GM19467 (cell line): ENCODE measurements around the gene PDE3A.
"Not testable (repeated sequence)": the region's sequence is repeated elsewhere in the genome, so short reads cannot be mapped to it uniquely, and the experiment has no call there.

Experiments used
- ATAC-seq: cut with Tn5 transposase; IDR thresholded peaks from one replicate; pipeline ENCODE4 v1.9.1; 2021; ENCODE audit warnings: mild to moderate bottlenecking, moderate library complexity; ENCODE audit not compliant: unreplicated experiment

PDE3A gene

DNA sequence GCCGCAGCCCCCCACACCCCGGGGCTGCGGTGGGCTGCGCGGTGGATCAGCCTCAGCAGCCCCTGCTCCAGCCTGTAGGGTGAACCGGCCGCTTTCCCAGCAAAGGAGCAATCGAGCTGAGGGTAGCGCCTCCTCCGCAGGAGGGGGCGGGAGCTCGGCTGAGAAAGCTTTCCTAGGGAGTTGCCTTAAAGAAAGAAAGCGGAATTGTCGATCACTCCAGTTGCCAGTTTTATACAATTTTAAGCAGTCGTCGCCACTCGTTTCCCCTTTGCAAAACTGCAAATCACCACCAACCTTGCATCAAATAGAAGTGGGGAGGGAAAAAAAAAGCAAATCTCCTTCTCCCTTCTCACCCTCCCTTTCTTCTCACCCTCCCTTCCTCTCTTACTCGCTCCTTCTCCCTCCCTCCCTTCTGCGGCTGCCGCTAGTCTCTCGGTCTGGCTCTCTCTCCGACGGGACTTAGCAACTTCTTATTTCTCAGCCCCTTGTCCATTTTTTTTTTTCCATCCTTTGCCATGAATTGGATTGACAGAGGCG, at the start of gene PDE3A:
Gene PDE3A (plus strand): TSS at position 424 of the 537 bp plus-strand sequence. CDS start 748 bp downstream, outside the sequence.
- no peak for ATAC-seq

DNA sequence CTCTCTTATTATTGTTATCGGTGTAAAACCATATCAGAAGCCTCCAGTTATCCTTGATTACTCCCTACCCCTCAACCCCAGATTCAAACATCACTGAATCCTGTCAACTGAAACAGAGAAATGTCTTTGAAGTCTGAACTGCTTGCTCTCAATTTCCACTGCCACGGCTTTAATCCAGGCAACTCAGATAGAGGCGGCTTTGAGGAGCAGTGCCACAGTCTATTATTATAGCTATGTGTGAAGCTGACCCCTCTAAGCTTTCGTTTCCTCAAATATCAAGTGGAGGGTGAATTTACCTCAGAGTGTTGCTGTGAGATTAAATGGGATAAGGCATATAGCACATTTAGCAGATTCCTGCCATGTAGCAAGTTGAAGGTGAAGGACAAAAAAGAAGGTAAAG, 49.0 kb upstream of the PDE3A start:
- ATAC-seq: no peak

DNA sequence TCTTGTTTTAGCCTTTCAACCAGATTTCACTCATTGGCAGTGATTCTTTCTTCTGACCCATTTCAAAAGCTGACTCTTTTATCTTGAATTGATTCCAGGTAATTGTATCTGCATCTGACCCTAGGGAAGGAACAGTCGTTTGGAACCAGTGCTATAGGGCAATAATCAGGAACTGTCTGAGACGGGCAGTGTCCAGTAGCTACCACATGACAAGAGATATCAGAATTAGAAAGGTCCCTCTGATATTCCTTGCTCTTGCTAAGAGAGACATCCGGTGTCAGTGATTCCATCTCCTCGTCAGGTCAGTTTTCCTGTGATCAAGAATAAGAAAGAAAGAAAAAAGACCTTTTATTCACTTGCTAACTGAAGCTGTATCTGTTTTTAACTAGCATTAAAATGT, 47.8 kb upstream of the PDE3A start:
- no peak for ATAC-seq

DNA sequence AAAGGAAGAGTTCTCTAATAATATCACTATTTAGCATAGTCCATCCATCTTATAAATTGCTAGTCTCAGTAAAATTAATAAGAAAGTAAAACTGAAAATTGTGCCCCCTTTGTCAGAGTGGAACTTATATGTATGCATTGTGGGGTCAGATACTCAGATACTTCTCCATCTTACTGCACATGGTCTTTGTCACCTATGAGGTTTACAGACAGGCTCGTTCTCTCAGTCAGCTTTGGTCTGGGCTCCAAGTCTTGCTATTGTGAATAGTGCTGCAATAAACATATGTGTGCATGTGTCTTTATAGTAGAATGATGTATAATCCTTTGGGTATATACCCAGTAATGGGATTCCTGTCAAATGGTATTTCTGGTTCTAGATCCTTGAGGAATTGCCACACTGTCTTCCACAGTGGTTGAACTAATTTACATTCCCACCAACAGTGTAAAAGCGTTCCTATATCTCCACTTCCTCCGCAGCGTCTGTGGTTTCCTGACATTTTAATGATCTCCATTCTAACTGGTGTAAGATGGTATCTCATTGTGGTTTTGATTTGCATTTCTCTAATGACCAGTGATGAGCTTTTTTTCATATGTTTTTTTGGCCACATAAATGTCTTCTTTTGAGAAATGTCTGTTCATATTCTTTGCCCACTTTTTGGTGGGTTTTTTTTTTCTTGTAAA, 37.4 kb upstream of the PDE3A start:
- ATAC-seq: not testable (repeated sequence)

DNA sequence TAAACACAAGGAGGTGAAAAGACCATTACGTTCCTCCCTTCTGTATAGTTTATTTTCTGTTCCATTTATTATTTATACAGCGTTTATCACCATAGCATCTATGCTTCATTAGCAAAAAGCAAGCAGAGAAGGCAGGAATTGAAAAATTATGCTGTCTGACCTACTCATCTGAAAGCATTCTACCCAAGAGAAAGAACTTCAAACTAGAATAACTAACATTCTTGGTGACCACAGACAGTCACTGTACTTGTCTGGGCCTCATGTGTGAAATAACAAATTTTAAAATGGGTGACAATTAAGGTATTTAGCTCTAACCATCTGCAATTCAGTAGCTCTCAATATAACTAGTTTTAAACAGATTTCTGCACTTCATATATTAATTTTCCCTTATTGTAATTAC, 29.3 kb upstream of the PDE3A start:
- ATAC-seq: no peak

DNA sequence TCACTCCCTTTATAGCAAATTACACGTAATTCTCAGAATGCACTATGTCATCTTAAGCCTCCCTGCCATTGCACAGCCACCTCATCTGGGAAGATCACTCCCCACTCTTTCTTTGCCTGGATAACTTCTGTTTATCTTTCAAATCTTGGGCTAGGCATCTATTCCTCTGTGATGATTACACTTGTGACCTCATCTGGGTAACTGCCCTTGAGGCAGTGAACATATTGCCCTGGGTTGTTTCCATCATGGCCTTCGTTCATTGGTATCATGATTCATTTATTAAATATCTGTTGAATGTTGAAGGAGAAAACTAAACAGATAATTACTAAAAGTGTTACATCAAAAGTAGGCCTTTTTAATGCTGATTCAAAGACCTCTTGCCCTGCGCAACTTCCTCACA, 26.2 kb upstream of the PDE3A start:
- no peak for ATAC-seq

DNA sequence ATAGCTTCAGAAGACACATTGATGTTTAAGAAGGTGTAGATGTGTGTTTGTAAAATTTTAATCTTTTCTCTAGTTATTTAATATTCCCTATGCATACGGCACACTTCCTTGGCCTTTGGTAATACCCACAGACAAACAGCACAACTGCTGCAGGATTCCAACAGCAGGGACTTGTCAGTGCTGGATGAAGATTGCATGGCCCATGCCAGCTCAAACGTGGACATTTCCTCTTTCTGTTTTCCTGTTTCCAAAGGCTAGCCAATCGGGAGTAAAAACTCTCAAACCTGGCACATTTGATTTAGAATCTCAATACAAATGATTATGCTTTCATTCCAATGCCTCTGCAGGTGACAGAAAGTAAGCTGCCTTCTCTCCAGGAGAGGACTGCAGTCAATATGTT, 22.5 kb upstream of the PDE3A start:
- ATAC-seq: no peak

DNA sequence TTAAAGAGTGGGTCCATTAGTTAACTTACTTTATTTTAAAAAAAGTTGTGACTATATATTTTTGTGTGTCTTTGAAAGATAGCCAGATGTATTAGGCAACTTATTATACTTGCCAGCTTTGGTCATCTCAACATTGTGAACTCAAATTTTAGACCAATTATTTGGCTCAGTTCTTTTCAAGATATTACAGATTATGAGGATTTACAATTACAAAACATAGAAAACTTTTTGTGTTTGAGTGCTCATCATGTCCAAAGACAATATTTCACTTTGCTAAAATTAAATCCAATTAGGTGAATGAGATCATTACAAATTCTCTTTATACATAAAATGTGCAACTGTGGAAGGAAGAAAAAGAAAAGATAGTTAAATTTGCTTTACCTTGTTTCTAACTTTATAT, 18.3 kb upstream of the PDE3A start:
- no peak for ATAC-seq

DNA sequence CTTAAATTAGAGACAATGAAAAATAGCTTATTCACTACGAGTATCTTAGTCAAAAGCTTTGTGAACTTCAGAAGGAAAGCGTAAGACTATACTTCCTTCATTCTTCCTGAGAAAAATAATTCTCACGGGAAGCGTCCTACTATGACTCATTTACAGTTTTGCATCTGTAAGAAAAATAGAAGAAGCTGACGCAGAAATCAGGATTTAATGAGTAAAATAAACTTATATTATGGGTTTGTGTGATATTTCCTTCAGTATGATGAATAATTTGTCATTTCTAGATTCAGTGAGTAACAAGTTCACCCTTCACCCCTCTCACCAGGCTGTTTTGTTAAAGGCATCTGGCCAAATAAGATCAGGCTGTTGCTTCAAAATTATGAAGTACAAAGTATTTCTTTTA, 17.8 kb upstream of the PDE3A start:
- ATAC-seq: no peak

DNA sequence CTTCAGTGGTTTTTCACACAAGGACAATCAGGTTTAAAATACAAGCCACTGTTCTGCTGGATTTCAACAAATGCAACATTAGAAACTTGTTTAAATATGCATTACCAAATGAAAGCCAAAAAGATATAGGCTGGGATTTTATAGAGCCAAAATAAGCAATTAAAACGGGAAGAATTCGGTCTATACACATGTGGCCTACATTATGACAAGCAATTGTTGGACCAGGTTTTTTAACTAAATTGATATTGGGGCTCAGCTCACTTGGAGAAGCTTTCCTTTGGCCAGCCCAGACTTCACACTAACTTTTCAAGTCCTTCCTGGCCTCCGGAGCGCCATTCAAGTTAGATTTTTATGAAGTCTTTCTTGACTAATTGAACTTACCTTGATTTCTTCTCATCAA, 16.9 kb upstream of the PDE3A start:
- no peak for ATAC-seq

DNA sequence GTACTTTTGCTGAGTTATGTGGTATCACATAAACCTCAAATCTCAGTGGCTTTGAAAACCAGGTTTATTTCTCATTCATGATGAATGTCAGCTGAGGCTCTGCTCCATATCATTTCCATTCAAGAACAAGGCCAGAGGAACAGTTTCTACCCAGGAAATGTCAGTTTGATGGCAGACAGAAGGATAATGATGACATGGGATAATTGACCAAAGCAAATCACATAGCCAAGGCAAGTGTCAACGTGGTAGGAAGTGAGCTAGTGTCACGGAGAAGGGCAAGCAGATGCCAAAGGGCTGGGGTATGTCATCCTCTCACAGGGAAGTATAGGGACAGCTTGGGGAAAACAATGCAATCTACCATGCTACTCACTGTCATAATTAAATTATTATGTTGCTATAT, 12.3 kb upstream of the PDE3A start:
- ATAC-seq: no peak

DNA sequence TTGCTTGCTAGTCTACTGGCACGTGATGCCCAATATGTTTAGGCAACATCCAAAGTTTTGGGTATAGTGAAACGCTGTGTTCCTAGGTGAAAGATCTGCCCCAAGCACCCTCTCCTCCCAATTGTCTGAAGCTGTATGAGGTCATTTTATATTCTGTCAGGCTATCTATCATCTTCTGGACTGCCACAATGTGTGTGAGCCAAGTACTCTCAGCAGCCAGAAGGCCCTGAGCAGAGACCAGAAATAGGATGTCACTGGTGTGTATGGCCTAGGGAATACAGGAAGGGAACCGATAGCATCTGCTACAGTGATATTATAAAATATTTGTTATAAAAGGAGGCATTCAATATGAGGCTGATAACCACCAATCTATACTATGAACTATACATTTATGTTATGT, 7.9 kb upstream of the PDE3A start:
- ATAC-seq: no peak

DNA sequence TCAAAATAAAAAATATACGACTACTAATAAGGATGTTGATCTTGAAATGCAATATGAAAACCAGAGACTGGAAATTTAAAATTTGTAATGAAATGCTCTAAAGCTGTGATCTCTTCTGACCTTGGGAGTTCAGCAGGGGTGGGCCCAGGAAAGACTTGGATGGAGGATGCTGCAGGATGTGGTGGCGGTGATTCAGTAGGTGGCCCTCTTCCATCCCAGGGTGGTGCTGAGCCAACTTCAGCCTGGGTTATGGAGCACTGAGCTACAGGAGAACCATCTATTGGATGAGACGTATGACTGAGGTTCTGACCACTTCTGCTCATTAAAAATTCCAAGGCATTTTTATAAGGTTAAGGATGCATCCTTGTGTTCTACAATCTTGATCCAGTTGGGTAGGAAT, 6.9 kb upstream of the PDE3A start:
- ATAC-seq: no peak

DNA sequence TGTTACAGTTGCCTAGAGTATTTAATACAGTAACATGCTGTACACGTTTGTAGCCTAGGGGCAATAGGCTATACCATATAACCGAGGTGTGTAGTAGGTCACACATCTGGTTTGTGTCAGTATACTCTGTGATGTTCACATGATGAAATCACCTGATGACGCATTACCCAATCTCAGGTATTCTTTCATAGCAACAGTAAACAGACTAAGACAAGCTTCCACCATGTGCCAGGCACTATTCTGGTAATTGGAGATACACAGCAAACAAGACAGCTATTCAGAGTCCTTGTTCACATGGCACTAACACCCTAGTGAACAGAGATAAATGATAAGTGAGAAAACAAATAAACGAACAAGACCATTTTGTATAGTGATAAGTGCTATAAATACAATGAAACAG, 3.8 kb upstream of the PDE3A start:
- ATAC-seq: no peak

DNA sequence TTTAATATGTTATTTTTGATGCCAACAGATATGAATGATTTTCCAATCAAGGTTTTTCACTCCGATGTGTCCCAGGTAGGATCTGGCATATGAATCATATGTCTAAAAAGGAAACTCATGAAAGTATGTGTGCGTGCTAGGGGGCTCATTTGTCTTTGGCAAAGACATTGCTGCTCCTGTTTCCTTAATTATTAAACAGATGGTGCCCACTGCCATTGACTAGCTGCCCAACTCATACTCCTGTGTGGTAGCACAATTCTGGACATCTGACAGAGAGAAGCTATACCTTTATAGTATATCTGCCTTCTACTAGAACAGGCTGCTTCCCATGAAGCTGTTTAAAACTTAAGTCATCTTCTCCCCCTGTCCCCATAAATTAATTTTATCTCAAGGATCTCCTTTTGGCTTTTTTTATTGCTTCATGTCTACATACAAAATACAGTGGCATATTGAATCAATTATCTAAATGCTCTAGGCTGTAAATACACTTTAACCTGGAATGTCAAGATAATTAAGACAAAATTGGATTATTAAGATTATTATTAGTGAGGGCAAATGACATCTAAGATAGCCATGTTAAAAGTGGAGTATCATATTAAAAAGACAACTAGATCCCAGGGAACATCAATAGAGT, 1.4 kb upstream of the PDE3A start:
- no peak for ATAC-seq

DNA sequence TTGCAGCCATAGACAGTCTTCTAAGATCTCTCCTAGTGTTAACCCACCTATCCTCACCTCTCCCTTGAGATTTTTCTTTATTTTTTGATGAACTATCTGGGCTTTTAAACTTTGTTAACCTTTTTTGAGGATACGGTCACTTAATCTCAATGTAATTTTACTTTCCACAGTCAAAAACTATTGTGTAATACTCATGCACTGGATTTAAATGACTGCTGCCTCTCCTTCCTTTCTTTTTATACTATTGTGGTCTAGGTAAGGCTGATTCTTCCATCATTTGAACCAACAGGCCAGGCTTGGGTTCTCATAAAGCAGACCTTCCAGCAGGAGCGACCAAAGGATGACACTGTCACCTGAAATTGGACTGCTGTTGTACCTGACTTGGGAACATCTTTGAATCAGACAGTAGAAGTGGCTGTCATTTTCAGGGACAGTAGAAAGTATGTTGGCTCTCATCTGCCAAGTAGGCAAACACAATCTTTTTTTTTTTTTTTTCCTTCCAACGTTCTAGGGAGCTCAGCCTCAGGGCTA, 689 bp upstream of the PDE3A start:
- ATAC-seq: no peak

DNA sequence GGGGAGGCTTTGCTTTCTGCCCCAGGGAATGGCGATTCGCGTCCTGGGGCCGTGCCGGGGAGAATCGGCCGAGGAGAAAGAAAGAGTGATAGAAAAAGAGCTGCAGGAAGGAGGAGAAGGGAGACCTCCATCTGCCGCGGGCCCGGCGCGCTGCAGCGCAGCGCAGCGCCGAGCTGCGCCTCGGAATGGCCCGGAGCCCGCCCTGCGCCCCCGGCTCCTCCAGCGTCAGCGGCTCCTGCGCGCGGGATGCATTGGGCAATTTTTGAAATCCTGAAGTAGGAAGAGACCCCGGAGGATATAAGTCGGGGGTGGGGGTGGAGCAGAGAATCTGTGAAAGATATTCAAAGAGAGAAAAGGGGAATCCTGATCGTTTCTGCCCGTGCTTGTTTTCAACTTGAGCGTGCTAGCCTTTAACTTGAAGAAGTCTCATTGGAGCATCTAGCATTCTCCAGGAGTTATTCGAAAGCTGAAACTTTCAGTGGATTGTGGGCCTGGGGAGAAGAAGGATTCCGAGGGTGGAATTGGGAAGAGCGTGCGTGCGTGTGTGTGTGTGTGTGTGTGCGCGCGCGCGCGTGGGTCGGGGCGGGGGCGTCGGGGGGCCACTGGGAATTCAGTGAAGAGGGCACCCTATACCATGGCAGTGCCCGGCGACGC, 441 bp downstream of the PDE3A start:
- no peak for ATAC-seq

DNA sequence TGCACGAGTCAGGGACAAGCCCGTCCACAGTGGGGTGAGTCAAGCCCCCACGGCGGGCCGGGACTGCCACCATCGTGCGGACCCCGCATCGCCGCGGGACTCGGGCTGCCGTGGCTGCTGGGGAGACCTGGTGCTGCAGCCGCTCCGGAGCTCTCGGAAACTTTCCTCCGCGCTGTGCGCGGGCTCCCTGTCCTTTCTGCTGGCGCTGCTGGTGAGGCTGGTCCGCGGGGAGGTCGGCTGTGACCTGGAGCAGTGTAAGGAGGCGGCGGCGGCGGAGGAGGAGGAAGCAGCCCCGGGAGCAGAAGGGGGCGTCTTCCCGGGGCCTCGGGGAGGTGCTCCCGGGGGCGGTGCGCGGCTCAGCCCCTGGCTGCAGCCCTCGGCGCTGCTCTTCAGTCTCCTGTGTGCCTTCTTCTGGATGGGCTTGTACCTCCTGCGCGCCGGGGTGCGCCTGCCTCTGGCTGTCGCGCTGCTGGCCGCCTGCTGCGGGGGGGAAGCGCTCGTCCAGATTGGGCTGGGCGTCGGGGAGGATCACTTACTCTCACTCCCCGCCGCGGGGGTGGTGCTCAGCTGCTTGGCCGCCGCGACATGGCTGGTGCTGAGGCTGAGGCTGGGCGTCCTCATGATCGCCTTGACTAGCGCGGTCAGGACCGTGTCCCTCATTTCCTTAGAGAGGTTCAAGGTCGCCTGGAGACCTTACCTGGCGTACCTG, 1.1 kb downstream of the PDE3A start:
- no peak for ATAC-seq

DNA sequence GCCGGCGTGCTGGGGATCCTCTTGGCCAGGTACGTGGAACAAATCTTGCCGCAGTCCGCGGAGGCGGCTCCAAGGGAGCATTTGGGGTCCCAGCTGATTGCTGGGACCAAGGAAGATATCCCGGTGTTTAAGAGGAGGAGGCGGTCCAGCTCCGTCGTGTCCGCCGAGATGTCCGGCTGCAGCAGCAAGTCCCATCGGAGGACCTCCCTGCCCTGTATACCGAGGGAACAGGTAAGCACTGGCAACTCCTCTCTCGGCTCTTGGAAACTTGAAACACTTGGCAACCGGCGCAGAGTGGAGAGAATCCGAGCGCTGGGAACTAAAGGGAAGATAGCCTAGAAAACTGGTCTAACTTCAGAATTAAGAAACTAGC, 1.7 kb downstream of the PDE3A start:
- ATAC-seq: no peak

DNA sequence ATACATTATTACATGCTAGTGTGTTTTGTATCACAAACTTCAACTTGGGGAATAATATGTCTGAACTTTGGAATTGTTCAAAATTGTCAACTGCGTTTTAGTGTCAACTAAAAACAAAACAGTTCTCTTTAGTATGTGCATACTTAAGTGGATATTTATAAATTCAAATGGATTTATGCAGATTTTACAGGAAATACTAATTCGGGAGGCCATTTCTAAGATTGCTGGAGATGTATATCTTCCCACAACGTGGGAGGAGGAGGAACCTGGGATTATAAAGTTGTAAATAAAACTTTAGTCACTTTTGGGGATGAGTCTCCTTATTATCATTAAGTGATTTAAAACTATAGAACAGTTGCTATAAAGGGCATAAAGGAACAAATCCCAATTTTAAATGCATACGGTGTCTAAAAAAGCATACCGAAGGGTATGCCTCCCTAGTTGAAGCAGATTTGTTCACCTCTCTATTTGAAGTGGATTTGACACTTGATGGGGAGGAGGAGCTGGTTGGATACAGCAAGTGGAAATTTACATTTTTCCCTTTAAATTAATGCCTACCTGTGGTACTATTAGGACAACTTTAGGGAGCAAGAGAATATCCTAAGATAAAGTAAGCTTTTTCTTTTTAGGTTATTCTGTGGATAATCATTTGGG, 2.7 kb downstream of the PDE3A start:
- no peak for ATAC-seq
